ENCODE data around the gene NCOA4.
"Not testable (repeated sequence)": the region's sequence is repeated elsewhere in the genome, so short reads cannot be mapped to it uniquely, and the experiment has no call there.

NCOA4 gene

DNA sequence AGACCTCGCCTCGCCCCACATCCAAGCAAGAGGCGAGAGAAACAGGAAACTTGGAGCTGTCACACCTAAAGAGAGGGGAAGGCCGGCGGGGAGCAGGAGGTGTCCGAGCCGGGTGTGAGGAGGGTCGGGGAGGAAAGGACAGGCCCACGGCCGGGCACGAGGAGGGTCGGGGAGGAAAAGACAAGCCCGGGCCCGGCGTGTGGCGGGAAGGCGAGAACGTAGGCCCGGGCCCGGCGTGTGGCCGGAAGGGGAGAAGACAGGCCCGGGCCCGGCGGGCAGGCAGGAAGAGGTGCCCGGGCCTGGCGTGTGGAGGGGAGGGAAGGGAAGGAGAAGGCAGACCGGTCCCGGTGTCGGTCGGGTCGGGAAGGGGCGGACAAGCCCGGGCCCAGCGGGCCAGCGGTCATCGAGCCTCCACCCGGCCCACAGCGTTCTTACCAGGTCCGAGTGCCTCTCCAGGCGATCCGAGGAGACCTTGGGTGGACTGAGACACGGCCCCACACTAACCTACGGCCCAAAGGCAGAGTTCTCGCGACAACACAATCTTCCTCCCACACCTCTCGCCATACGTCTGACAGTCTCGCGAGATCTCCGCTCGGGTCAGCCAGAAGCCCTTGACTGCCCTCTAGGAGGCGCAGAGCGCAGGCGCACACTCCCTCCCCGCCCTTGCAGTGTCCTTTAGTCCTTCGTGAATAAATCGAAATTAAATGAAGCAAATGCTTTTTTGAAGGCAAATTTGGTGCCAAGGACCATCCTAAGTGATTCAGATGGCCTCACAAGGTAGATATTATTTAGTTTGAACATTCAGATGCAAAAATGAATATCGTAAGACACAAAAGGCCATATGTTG is at the start of gene NCOA4:
TSS of gene NCOA4 (minus strand) at position 533 of the 847 bp plus-strand sequence. CDS start 13,943 bp downstream, outside the sequence.
- peak; percentile 99 for DNase-seq (ENCODE audit: low spot score)

DNA sequence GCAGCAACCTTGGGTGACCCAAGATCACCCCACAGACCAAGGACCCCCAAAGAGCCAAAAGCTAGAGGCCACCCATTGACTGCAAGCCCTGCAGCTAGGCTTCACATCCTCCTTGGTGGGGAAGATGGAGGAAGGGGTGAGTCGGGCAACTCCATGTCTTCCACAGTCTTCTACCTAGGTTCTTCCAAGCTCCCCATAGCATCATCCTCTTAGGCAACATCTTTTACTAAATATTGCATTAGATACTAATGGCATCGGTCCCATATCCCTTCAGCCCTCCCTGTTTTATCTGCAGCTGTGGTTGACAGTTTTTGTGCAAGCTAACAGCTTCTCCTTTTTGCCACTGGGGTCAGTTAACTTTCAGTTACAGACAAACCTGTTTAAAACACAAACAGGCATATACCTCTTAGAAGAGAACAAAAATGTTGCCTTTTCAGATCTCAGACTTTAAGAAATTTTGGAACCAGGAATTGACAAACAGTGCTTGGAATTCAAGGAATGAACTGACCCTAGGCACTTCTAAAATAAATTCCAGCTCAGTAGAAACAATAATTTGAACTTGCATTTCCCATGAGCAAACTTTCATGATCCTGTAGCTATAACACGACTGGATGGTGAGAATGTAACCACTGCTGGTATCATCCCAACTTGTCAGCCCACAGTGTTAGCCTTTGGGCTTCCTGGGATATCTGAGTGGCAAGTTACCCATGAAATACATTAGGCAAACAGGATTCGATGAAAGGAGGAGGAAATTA is 49.6 kb upstream of the NCOA4 start:
- no peak for DNase-seq (ENCODE audit: low spot score)

DNA sequence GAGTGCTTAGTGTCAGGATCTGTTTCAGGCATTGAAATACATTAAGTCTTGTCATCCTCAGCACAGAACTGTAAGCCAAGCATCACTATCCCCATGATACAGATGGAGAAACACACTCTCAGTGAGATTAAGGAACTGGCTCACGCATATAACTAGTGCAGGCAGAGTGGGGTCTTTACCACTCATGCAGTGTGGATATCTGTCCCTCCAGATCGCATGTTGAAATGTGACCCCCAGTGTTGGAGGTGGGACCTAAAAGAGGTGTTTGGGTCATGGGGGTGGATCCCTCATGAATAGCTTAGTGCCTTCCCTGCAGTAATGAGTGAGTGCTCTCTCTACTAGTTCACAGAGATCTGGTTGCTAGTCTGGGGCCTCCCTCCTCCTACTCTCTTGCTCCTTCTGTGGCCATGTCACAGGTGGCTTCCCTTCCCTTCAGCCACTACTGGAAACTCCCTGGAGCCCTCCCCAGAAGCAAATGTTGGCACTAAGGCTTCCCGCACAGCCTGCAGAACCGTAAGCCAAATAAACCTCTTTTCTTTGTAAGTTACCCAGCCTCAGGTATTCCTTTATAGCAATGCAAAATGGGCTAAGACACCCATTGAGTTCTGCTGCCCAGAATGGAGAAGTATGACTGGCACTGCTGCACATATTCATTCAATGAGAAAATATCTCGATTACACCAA is 47.4 kb upstream of the NCOA4 start:
- no peak for DNase-seq (ENCODE audit: low spot score)

DNA sequence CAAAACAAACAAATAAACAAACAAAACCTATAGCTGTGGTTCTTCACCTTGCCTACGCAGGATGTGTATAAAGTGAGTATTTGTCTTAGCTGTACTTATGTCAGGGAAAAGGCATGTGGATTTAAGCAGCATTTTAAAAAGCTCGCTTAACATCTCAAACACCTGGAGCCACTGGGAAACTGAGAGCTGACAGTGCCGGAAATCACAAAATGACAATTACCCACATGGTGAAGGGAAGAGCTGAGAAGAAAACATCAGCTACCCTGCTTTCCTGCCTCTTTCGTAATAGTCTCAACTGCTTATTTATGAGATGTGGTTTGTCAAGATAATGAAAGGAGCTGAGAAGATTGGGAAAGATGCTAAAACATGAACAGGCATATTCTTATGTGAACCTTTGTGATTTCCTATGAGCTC is 46.7 kb upstream of the NCOA4 start:
- DNase-seq (ENCODE audit: low spot score), result no peak

DNA sequence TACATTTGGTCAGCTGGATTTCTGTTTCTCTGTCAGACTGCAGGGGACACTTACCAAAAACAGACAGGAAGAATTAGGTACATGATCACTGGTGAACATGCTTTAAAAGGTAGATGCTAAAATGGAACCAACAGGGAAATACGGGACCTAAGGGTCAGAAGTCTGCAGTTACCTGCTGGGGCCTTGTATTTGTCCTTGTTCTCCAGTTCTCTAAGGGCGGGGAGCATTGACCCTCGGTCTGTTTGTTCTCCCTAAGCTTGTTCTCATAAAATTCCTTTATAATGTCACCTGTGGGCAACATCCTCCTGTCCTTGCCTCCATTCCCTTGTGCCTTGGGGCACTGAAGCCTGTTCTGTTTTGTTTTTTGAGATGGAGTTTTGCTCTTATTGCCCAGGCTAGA is 45.4 kb upstream of the NCOA4 start:
- DNase-seq (ENCODE audit: low spot score), result no peak

DNA sequence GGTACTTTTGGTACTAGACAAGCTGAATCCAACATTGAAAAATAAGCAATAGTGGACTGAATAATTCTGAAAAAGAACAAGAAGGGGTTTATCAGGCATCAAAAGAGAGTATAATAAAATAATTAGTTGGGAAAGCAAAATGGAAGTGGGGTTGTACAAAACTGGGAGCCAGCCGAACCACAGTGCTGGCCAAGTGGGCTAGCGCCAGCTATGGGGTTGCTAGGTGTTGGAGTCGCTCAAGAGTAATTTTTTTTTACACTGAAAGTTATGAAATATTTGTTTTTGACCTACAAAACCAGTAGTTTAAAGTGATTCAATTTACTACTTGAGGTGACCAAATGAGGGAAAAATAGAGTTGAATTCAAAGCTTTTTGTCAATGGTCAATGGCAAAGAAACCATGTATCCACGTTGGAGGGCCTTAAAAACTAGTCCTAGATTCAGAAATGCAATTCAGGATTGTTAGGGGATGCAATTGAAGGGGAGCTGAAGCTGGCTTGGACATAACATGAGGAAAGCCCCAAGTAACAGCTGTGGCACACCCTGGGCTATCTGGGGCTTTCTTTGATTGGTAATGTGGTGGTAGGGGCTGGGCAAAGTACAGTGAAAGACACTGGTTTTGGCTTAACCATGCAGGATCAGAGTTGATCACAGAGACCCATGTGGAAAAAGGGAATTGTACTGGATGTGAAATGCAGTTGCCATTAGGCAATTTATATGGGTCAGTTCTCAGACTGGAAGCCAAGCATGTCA is 43.9 kb upstream of the NCOA4 start:
- no peak for DNase-seq (ENCODE audit: low spot score)

DNA sequence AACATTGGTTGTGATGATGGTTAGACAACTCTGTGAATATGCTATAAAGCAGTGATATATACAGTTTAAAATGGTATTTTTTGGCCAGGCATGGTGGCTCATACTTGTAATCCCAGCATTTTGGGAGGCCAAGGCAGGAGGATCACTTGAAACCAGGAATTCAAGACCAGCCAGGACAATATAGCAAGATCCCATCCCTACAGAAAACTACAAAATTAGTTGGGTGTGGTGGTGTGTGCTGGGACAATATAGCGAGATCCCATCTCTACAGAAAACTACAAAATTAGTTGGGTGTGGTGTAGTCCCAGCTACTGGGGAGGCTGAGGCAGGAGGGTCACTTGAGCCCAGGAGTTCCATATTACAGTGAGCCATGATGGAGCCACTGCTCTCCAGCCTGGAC is 43.1 kb upstream of the NCOA4 start:
- DNase-seq (ENCODE audit: low spot score), result no peak

DNA sequence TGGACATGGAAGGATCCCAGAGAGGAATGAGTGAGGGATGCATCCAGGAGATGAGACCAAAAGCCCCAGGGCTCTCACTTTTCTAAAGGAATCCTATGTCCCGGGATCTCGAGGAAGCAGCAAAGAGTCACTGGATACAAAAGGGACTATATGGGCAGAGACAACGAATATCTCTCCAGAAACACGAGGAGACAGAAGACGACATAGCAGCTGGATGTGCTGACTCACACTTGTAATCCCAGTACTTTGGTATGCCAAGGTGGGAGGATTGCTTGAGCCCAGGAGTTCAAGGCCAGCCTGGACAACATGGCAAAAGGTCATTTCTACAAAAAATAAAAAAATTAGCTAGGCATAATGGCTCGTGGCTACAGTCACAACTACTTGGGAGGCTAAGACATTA is 40.3 kb upstream of the NCOA4 start:
- no peak for DNase-seq (ENCODE audit: low spot score)

DNA sequence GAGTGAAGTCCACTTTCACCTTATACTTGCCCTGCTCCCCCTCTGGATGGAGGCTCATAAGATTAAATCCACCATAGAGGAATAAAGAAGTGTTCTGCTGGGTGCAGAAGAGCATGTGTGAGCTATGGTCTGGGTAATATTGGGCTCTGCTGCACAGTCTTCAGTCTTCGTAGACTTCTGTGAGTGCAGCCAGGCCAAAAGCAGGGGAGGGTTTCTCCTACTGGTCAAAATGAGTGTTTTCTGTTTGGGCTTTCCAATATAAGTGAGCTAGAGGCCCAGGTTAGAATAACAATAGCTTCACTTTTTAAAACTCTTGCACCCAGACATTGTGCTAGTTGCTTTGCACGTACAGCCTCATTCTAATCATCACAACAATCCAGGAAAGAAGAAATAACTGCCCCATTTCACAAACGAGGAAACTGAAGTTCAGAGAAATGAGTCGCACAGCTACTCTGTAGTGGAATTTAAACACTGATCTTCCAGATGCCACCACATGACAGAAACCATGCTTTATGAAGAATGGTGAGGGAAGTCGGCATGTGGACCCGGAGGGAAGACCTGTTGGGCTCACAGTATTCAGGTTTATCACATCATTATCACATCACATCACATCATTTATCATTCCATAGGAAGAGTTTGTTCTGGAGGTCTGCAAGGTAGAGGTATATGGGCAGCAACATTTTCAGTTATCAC is 39.5 kb upstream of the NCOA4 start:
- DNase-seq (ENCODE audit: low spot score), result no peak

DNA sequence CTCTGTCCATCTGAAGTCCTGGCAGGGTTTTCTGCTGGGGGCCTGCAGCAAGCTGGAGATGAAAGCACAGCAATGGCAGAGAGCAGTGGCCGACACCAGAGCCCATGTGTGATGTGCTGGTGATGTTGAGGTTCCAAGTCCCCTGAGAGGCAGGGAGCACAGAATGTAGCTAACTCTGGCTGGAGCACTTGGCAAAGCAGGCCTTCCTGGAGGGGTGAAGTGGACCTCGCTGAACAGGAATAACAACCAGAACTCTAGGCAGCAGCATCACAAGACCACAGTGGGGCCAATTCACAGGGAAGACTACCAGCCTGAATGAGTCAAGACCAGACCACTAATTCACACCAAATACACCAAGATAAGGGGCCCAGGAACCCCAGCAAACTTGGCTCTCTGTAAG is 38.5 kb upstream of the NCOA4 start:
- DNase-seq (ENCODE audit: low spot score), result no peak

DNA sequence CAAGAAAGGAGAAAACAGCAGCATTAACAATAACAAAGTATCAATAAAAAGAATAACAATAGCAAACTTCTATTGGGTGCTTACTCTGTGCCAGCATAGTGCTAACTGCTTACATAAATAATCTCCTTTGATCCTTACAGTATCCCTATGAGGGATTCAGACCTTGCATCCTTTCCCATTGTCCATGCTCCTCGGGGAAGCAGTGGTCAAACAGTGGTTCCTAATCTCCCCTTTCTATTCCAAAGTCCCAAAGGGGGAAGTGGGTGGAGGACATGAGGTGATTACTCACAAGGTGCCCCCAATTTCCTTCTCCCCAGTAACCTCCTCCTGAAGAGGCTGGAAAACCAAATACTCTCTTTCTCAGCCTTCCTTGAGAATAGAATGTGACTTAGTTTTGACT is 37.7 kb upstream of the NCOA4 start:
- DNase-seq (ENCODE audit: low spot score), result no peak

DNA sequence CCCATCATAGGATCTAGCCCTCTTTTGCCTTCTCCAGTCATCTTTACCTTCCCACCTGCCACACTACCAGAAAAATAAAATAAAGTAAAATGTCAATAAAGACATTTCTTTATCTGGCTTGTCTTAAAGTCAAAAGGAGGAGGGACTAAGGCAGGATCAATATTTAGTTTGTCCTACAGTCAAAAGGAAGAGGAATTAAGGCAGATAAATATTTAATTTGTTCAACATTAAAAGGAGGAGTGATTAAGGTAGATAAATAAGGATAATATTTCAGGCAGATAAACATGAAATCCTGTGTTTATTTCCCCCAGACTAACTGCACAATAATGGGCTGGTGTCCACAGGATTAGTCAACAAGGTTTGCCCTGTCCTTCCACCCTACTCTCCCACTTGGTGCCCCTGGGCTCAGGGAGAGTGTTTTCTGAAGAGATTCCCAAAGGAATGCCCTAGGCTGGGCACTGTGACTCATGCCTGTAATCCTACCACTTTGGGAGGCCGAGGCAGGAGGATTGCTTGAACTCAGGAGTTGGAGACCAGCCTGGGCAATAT is 33.9 kb upstream of the NCOA4 start:
- no peak for DNase-seq (ENCODE audit: low spot score)

DNA sequence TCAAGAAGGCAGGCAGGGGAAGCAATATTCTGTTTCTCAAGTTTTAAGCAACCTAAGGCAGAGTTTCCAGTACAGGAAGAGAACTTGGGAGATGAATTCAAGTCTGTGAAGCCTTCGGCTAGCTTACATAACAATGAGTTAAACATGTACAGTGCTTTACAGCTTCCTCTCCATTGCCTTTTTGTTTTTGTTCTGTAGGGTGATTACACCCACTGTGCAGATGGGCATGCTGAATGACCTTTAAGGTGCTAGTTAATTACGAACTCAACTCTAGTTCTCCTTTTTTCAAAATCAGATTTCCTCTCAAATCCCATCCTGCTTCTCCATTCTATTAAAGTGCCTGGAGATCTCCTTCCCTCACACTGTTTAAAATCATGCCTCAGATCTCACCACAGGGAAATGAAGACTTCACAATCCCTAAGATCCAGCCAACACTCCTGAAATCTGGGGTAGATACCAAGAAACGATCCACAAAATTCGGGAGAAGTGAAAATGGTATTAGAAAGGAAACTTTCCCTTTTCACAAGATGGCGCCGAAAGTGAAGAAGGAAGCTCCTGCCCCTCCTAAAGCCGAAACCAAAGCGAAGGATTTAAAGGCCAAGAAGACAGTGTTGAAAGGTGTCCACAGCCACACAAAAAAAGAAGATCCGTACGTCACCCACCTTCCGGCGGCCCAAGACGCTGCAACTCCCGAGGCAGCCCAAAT is 32.5 kb upstream of the NCOA4 start:
- no peak for DNase-seq (ENCODE audit: low spot score)

DNA sequence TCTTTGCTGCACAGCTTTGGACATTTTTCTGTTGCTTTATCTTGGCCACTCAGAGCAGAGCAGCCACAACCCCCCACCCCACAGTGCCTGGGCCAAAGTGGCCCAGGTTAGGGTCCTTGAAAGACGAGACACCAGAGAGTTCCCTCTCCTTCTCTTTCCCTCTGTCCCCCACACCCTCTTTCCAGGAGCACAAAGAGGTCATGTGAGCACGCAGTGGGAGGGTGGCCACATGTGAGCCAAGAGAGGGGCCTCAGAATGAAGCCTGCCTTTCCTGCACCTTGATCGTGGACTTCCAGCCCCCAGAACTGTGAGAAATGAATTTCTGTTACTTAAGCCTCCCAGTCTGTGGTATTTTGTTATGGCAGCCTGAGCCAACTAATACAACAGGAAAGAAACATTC is 30.3 kb upstream of the NCOA4 start:
- DNase-seq (ENCODE audit: low spot score), result no peak

DNA sequence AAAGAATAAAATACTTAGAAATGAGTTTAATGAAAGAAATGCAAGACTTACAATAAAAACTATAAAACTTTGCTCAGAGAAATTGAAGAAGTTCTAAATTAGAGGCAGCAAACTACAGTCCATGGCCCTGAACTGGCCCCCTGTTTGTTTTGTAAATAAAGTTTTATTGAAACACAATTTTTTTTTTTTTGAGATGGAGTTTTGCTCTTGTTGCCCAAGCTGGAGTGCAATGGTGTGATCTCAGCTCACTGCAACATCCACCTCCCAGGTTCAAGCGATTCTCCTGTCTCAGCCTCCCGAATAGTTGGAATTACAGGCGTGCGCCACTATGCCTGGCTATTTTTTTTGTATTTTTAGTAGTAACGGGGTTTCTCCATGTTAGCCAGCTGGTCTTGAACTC is 27.5 kb upstream of the NCOA4 start:
- DNase-seq (ENCODE audit: low spot score), result not testable (repeated sequence)

DNA sequence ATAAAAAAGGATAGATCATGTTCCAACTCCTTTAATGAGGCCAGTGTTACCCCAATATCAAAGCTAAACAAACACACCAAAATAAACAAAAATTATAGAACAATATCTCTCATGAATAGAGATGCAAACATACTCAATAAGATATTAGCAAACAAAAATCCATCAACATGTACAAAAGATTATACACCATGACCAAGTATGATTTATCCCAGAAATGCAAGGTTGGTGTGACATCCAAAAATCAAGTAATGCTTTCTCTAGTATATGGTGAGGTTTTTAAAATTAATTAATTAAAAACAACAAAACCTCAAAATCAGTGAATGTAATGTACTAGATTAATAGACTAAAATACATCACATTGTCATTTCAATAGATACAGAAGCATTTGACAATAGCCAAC is 26.6 kb upstream of the NCOA4 start:
- no peak for DNase-seq (ENCODE audit: low spot score)

DNA sequence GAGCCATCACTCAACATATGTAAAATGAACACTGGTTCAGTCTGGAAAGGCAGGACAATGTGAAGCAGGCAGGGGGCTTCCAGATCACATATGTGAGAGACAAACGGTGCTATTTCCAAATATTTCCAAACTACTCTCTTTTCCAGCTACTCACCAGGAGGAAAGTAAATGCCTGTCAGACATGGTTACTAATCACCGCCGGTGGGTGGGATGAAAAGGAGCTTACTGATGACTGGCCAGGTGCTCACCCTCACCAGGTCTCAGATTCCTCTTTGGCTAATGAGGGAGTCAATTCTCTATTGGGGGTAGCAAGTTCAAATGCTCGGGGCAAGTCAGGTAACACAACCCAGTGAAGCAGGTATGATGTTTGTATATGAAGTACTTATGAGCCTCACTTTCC is 25.3 kb upstream of the NCOA4 start:
- no peak for DNase-seq (ENCODE audit: low spot score)

DNA sequence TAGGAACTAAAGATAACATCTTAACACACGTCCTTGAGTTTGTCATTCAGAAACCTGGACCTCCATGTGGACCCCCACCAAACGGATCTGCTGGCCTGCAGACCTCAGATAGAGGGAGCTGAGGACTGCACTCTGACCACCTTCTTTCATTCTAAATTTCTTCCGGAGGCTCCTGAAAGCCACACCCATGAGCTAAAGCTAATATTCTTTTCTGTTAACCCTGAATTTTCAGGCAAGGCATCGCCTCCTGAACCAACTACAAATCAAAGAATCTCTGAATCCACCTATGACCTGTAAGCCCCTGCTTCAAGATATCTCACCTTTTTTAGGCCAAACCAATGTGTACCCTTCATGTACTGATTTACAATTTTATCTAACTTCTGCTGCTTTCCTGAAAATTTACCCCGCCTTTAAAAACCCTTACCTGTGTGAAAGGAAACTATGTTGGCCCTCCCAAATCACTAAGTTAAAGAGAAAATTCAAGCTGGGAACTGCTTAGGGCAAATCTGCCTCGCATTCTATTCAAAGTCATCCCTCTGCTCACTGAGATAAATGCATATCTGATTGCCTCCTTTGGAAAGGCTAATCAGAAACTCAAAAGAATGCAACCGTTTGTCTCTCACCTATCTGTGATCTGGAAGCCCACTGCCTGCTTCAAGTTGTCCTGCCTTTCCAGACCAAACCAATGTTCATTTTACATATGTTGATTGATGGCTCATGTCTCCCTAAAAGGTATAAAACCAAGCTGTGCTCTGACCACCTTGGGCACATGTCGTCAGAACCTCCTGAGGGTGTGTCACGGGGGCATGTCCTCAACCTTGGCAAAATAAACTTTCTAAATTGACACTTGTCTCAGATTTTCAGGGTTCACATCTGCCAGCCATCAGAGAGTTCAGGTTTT is 23.4 kb upstream of the NCOA4 start:
- no peak for DNase-seq (ENCODE audit: low spot score)

DNA sequence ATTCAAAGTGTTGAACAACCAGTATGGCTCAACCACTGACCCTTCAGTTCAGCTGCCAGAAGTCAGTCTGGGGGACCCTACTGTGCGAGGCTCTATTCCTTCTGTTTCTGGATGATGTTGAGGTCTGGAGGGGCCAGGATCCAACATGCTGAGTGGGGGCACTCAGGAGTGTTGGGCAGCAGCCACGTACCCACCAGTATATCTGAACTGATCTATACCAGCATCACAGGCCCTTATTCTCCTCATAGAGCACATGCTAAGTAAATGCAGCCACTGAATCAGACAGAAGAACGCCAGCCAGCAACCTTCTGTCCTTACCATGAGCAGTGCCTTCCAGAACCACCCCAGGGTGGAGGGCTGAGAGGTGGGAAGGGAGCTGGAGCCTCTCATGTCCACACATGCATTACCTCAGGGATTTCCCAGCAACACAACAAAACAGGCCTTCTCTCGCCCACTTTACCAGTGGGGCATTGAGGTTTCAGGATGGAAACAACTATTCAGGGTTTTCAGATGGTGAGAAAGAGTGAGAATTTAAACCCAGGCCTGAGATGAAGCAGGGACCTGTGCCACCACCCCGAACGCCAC is 22.5 kb upstream of the NCOA4 start:
- no peak for DNase-seq (ENCODE audit: low spot score)
